ENCODE results near the gene RASGEF1C.

Gene RASGEF1C

DNA sequence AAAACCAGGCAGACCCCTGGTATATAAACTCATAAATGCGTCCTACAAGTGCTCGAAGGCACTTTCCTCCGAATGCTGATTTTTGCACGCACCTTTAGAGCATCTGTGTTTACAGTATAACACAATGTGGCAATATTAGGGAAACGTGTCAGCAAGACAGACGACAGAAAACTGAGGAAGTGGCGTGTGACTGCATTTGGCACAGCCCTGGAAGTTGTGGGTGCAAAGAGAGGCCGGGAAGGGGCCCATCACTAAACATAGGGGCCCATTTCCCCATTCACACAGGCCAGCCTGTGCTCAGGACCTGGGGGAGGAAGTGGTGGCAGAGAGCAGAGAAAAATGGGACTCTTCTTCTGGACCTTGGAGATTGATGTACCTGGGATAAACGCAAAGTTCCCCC, 48.2 kb downstream of the RASGEF1C start:
- DNase-seq (ENCODE audit: low read depth in 1 of 2, low spot score in 1 of 2), result no peak

DNA sequence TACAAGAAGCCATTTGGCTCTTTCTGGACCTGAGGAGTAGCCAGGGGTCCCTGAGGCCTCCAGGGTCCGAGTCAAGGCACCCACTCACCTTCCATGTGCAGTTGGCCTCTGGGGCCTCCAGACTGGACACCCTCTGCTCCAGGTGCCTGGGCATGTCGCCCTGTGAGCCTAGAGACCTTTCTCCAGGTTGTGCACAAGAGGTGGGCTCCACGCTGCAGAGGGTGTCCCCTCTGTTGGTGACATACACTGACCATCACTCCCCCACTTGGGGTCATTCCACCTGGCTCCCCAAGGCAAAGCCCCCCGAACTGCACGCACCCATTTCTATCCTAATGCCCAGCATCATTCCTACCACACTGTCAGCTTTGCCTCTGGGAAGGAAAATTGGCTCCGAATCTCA, 48.8 kb downstream of the RASGEF1C start:
- DNase-seq (ENCODE audit: low read depth in 1 of 2, low spot score in 1 of 2), result no peak

DNA sequence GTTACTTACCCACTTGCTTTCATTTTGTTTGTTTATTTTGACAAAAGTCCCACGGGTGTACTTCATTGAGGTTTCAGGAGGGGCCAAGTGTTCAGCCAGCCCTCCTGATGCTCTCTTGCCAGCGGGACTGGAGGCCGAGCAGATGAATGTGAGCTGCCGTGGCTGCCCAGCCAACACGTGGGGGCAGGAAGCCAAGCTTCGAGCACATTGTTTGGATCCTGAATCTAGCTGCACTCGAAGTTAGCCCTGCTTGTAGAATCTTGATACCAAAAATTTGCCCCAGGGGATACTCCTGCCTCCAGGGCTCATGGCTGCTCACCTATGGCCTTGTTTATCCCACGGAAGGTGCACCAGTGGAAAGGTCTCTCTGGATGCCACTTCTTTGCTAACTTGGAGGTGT, 49.3 kb downstream of the RASGEF1C start:
- DNase-seq (ENCODE audit: low read depth in 1 of 2, low spot score in 1 of 2), result no peak

- DNase-seq (ENCODE audit: low read depth in 1 of 2, low spot score in 1 of 2), result no peak
Measured at GRCh38 chr5:180157866-180158265, 51.1 kb downstream of the RASGEF1C start.

GRCh38 chr5:180156141-180156540, 52.9 kb downstream of the RASGEF1C start:
- DNase-seq (ENCODE audit: low read depth in 1 of 2, low spot score in 1 of 2), result no peak

- DNase-seq (ENCODE audit: low read depth in 1 of 2, low spot score in 1 of 2), result no peak
Measured at GRCh38 chr5:180155365-180155926, 53.6 kb downstream of the RASGEF1C start.

GRCh38 chr5:180154821-180155364, 54.1 kb downstream of the RASGEF1C start:
- DNase-seq (ENCODE audit: low read depth in 1 of 2, low spot score in 1 of 2), result no peak

DNA sequence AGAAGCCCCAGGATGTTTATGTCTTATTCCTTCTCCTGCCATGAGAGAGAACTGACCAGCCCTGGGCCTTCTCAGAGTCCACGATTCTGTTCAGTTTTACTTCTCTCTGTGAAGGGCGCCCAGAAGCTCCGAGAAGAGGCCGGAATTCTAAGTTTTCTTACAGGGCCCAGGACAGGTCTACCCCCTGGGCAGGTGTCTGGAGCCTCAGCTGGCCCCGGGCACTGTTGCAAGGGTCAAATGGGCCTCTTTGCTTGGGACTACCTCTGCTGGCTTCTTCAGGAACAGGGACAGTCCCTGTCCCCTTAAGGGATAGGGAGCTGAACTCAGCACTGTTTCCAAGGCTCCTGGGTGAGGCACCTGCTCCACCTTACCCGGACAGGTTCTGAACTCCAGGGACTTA, 55.0 kb downstream of the RASGEF1C start:
- no peak for DNase-seq (ENCODE audit: low read depth in 1 of 2, low spot score in 1 of 2)

DNA sequence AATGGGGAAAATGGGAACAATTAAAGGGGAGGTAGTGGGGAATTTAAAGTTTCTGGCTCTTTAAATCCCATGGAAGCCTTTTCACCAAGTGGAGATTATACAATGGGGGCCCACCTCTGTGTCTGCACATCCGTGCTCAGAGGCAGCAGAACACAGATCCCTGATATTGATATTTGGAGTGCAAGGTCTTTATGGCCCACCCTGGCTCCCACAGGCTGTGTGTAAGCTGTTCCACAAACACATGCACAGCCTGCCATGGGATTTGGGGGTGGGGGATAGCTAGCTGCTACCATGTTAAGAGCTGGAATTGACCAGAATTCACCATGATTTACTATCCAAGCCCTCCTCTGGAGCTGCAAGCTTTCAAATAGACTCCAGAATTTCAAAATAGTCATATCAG, 55.9 kb downstream of the RASGEF1C start:
- no peak for DNase-seq (ENCODE audit: low read depth in 1 of 2, low spot score in 1 of 2)

DNA sequence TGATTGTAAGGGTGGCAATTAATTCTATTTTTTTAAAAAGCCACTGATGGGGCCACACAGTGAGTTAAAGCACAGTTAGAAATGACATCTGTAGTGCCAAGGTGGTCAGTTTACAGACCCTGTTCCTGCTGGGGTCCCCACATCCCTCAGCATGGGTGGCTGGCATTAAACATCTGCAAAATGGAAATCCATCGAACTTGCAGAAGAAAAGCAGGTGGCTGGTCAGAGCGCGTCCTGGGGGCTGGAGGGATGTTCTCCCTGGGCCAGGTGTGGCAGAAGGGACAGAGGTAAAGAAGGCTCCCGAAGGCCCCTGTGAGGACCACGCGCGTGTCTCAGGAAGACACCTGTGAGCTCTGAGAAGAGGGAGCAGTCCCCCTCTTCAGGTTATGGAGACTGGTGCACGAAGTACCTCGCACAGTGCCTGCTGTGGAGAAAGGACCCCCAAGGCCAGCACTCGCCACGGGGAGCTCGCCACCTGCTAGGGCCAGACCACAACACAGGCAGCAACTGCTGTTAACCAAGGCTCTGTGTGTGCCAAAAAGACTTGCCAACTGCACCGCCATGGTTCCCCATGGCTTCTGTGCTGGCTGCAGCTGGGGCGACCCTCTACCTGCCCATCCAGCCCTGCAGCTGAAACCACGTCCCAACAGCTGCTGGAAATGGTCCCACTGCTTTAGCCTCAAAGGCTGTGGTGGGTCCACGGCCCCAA, 65.2 kb downstream of the RASGEF1C start:
- no peak for DNase-seq (ENCODE audit: low read depth in 1 of 2, low spot score in 1 of 2)

DNA sequence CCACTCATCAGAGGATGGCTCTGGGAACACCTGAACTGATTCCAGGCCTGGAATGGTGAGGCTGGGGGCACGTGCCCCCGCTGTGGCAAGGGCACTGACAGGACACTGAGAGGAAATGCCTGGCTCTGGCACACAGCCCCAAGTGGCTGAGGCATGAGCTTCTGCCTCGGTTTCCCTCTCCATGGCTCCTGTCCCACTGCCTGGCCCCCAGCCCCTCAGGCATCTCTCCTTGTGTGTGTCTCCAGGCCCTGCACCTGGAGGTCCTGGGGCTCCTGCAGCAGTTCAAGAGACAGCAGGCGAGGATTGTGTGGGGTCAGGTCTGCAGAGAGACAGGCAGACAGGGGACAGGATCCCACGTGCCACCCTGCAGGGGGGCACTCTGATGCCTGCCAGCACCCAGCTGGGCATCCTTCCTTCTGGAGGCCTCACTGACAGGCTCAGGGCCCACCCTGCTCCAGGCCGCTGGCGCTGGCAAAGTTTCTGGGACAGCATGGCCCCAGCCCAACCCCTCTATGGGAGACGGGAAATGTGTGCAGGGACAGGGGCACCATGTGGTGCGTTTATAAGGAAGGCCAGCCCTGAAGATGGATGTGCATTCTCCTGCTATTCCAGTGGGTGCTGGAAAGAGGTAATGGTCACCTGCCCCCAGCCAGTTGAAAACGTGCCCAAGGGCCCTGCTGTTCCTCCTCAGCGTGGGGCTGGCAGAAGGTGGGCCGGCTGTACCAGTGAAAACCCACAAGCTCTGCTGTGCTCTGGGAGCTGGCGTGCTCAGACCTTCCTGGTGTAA, 66.0 kb downstream of the RASGEF1C start:
- no peak for DNase-seq (ENCODE audit: low read depth in 1 of 2, low spot score in 1 of 2)

- no peak for DNase-seq (ENCODE audit: low read depth in 1 of 2, low spot score in 1 of 2)
Measured at GRCh38 chr5:180142021-180142765, 66.8 kb downstream of the RASGEF1C start.

GRCh38 chr5:180141068-180141660, 67.8 kb downstream of the RASGEF1C start:
- DNase-seq (ENCODE audit: low read depth in 1 of 2, low spot score in 1 of 2), result no peak

DNA sequence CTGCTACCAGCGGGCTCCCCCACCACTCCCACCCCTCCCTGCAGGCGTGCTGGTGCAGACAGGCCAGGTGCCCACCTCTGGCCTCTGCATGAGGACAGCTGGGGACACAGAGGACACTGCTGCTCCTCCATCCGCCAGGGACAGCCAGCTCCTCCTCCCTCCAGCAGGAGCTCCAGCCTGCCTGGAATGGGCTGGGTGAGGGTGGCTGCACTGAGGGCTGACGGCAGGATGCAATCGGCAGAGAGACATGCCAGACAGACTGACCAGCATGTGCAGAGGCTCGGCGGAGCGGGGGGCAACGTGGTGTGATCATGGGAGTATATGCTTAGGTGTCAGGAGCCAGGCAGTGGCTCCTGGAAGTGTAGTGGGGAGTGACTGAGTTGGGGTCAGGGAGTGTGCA, 68.4 kb downstream of the RASGEF1C start:
- DNase-seq (ENCODE audit: low read depth in 1 of 2, low spot score in 1 of 2), result no peak

DNA sequence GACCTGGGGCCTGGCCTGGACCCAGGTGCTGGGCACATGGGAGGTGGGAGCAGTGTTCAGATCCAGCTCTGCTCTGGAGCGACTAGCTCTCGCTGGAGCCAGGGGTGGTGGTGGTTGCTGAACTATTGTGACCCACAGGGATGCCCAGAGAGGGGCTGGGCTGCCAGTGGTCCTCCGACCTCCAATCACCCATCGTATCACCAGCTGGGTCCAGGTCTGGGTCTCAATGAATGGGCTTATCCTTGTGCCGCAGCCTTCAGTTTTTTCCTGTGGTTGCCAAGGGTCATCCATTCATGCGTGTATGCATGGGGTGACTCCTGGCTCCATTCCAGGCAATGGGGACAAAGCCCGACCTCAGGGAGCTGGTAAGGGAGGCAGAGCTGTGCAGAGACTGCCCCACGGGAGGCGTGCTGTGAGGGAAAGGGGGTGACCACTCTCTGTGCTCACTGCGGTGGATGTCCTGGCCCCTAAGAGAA, 68.9 kb downstream of the RASGEF1C start:
- DNase-seq (ENCODE audit: low read depth in 1 of 2, low spot score in 1 of 2), result no peak

DNA sequence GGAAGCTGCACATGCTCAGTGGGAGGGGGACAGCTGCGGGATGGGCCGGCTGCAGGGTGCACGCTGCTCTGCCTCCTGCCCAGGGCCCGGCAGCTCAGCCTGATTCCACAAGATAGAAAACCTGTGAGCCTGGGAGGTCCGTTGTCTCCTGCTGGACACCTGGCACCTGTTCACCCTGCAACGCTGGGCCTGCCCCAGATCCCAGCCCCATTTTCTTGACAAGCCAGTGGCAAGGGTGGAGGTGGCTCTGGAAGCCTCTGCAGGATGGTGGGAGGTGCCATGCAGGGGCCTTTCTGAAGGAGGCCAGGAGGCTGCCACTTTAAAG, 69.3 kb downstream of the RASGEF1C start:
- no peak for DNase-seq (ENCODE audit: low read depth in 1 of 2, low spot score in 1 of 2)

DNA sequence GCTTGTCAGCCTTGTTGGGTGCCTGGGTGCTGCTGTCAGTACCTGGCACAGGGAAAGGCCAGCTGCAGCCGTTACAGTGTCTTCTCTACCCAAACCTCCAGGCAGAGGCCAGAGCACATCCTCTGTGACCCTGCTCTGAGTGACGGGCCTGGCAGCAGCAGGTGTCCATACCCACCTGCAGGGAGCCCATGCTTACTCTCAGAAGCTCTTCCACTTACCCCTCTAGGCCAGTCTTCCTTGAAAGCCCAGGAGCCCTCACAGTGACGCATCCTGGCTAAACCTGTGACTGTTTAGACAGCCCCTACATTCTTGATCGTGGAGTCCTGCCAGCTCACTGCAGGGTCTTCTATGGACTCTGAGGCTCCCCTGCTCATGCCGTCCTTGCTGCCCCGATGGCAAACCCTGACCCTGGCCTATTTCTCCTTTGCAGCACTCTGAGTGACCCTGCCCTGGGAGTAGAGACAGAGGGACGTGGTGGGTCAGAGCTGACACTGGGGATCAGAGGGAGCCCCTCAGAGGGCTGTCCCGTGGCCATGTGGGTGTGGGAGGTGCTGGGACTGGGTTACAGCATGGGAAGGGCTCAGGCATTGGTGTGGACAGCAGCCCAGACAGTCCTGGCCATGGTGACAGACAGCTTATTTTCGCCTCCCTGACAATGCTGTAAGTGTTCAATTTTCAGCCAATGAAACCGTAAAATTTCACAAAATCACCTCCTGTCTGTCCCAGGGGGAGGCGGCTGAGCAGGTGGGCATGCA, 69.9 kb downstream of the RASGEF1C start:
- no peak for DNase-seq (ENCODE audit: low read depth in 1 of 2, low spot score in 1 of 2)

DNA sequence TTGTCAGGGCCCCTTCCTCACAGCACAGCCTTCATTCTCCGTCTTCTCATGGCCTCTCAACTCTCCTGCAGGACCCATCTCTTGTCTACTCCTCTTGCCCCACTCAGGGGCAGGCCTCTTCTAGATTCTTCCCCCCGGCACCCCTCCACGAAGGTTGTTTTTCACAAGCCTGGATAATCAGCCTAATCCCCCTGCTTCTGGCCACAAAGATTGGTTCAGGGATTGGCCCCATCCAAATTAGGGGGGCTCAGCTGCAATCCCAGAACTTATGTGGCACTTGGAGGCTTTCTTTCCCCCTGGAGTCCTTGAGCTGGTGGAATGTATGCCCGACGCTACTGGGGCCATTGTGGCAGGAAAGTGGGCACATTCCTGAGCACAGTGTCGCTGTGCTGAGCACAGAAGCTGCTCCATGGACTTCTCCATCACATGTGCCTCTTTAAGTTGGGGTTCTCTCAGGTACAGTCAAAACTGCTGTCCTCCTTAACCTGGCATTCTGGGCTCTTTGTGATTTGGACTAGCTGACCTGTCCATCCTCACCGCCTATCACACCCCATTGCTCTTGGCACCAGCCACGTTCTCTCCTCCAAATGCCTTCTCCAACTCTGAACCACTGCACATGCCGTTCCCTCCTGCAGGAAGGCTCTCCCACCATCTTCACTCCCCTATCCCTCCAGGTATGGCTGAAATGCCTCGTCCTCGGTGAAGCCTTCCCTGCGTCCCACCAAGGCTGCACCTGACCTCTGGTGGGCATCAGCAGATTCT, 70.6 kb downstream of the RASGEF1C start:
- no peak for DNase-seq (ENCODE audit: low read depth in 1 of 2, low spot score in 1 of 2)

DNA sequence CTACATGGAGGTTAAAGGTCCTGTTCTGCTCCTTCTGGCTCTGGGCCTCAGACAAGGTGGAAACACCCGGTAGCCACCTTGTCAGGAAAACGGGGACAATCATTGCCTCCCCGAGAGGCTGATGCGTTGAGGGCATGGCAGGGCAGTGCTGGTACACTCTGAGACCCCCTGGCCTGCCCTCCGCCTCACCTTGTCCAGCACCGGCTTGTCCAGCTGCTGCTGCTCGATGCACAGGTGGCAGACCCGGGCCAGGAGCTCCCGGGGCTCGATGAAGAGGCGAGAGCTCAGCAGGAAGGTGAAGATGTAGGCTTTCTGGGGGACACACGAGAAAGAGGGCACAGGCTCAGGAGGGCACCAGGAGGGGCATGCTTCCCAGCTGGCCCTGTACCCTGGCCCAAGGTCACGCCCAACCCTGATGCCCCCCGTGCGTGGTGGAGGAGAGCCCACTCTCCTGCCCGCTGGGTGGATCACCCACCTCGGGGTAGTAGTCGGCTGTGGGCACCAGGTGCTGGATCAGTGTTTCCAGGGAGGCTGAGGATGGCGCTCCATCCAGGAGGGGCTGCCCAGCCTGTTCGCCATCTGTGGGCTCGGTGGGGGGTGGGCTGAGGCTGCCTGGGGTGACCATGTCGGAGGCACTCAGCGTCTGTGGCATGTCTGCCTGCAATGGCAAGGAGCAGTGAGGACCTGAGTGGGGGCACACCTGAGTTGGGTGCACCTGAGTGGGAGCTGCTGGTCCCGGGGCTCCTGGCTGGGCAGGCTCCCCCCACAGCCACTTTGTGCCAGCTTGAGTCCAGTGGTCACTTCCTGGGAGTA, 71.4 kb downstream of the RASGEF1C start:
- no peak for DNase-seq (ENCODE audit: low read depth in 1 of 2, low spot score in 1 of 2)
